ENCODE results near the gene SUGP2.

Gene SUGP2

GRCh38 chr19:18993115-18993514, 40.2 kb downstream of the SUGP2 start:
- Histone ChIP-seq H3K27me3 (replicated peaks in 2 of 5; ENCODE audit: control insufficient read depth in 4 of 5, insufficient read depth in 5 of 5, low read length in 4 of 5) (peaks cover 0 to 2% (median 0%) of the 10 kb centered on the region in 5 experiments), H3K27ac (ENCODE audit: insufficient read depth in 1 of 2, low read depth in 1 of 2, low read length in 2 of 2, poor library complexity in 1 of 2, severe bottlenecking in 2 of 2) (no peak overlapping the region), H3K9me3 (ENCODE audit: control extremely low read depth in 1 of 5, control insufficient read depth in 4 of 5, insufficient read depth in 2 of 5, low read depth in 1 of 5, low read length in 4 of 5) (no peaks in the 10 kb centered on the region), H3K4me1 (ENCODE audit: control extremely low read depth in 1 of 4, control insufficient read depth in 4 of 4, insufficient read depth in 4 of 4, low read length in 3 of 4) (no peaks in the 10 kb centered on the region), H3K4me3 (ENCODE audit: control insufficient read depth in 1 of 7, extremely low read depth in 1 of 7, insufficient read depth in 4 of 7, low read depth in 2 of 7, low read length in 6 of 7) (no peak overlapping the region), H3K36me3 (ENCODE audit: control insufficient read depth in 4 of 4, insufficient read depth in 4 of 4, low read length in 3 of 4) (peaks cover 7 to 61% (median 47%) of the 10 kb centered on the region in 4 experiments)
- no peak for DNase-seq
- POLR2A ChIA-PET: no interaction called here
- CTCF ChIA-PET: no interaction called here
- 98% methylated on average over 10 of the region's 10 CpGs for WGBS (ENCODE audit: insufficient coverage)

GRCh38 chr19:18992696-18993095, 40.6 kb downstream of the SUGP2 start:
- CTCF ChIA-PET: no interaction called here
- POLR2A ChIA-PET: no interaction called here
- Histone ChIP-seq H3K4me3 (ENCODE audit: control insufficient read depth in 1 of 7, extremely low read depth in 1 of 7, insufficient read depth in 4 of 7, low read depth in 2 of 7, low read length in 6 of 7) (no peak overlapping the region), H3K9me3 (ENCODE audit: control extremely low read depth in 1 of 5, control insufficient read depth in 4 of 5, insufficient read depth in 2 of 5, low read depth in 1 of 5, low read length in 4 of 5) (no peaks in the 10 kb centered on the region), H3K27ac (ENCODE audit: insufficient read depth in 1 of 2, low read depth in 1 of 2, low read length in 2 of 2, poor library complexity in 1 of 2, severe bottlenecking in 2 of 2) (no peak overlapping the region), H3K27me3 (replicated peaks in 2 of 5; ENCODE audit: control insufficient read depth in 4 of 5, insufficient read depth in 5 of 5, low read length in 4 of 5) (peaks cover 0 to 3% (median 0%) of the 10 kb centered on the region in 5 experiments), H3K36me3 (ENCODE audit: control insufficient read depth in 4 of 4, insufficient read depth in 4 of 4, low read length in 3 of 4) (peaks cover 7 to 57% (median 43%) of the 10 kb centered on the region in 4 experiments), H3K4me1 (ENCODE audit: control extremely low read depth in 1 of 4, control insufficient read depth in 4 of 4, insufficient read depth in 4 of 4, low read length in 3 of 4) (no peaks in the 10 kb centered on the region)
- 100% methylated on average over 8 of the region's 8 CpGs for WGBS (ENCODE audit: insufficient coverage)
- no peak for DNase-seq

- POLR2A ChIA-PET: no interaction called here
- Histone ChIP-seq H3K27me3 (replicated peaks in 2 of 5; ENCODE audit: control insufficient read depth in 4 of 5, insufficient read depth in 5 of 5, low read length in 4 of 5) (peaks cover 0 to 7% (median 0%) of the 10 kb centered on the region in 5 experiments), H3K4me1 (ENCODE audit: control extremely low read depth in 1 of 4, control insufficient read depth in 4 of 4, insufficient read depth in 4 of 4, low read length in 3 of 4) (peaks cover 0 to 2% (median 0%) of the 10 kb centered on the region in 4 experiments), H3K4me3 (ENCODE audit: control insufficient read depth in 1 of 7, extremely low read depth in 1 of 7, insufficient read depth in 4 of 7, low read depth in 2 of 7, low read length in 6 of 7) (no peak overlapping the region), H3K9me3 (ENCODE audit: control extremely low read depth in 1 of 5, control insufficient read depth in 4 of 5, insufficient read depth in 2 of 5, low read depth in 1 of 5, low read length in 4 of 5) (no peaks in the 10 kb centered on the region), H3K27ac (ENCODE audit: insufficient read depth in 1 of 2, low read depth in 1 of 2, low read length in 2 of 2, poor library complexity in 1 of 2, severe bottlenecking in 2 of 2) (no peak overlapping the region), H3K36me3 (ENCODE audit: control insufficient read depth in 4 of 4, insufficient read depth in 4 of 4, low read length in 3 of 4) (peaks cover 7 to 47% (median 38%) of the 10 kb centered on the region in 4 experiments)
- CTCF ChIA-PET: interaction anchor here (0.6 kb wide), 1 partner anchor 19 kb away, joined by 3 read pairs; no protein-coding TSS in a partner anchor
- WGBS (ENCODE audit: insufficient coverage): 100% methylated on average over 3 of the region's 14 CpGs
- DNase-seq: no peak
Observed at GRCh38 chr19:18991468-18991867, 41.8 kb downstream of the SUGP2 start.

- 100% methylated on average over 12 of the region's 16 CpGs for WGBS (ENCODE audit: insufficient coverage)
- no peak for DNase-seq
- peaks cover 0 to 7% (median 0%) of the 10 kb centered on the region in 5 experiments for H3K27me3 ChIP-seq (replicated peaks in 2 of 5; ENCODE audit: control insufficient read depth in 4 of 5, insufficient read depth in 5 of 5, low read length in 4 of 5)
- H3K4me1 ChIP-seq (ENCODE audit: control extremely low read depth in 1 of 4, control insufficient read depth in 4 of 4, insufficient read depth in 4 of 4, low read length in 3 of 4): peaks cover 0 to 2% (median under 1%) of the 10 kb centered on the region in 4 experiments
- peaks cover 7 to 47% (median 37%) of the 10 kb centered on the region in 4 experiments for H3K36me3 ChIP-seq (ENCODE audit: control insufficient read depth in 4 of 4, insufficient read depth in 4 of 4, low read length in 3 of 4)
- CTCF ChIA-PET: no interaction called here
- POLR2A ChIA-PET: no interaction called here
- H3K4me3 ChIP-seq (ENCODE audit: control insufficient read depth in 1 of 7, extremely low read depth in 1 of 7, insufficient read depth in 4 of 7, low read depth in 2 of 7, low read length in 6 of 7): no peak overlapping the region
- no peak overlapping the region for H3K27ac ChIP-seq (ENCODE audit: insufficient read depth in 1 of 2, low read depth in 1 of 2, low read length in 2 of 2, poor library complexity in 1 of 2, severe bottlenecking in 2 of 2)
- no peaks in the 10 kb centered on the region for H3K9me3 ChIP-seq (ENCODE audit: control extremely low read depth in 1 of 5, control insufficient read depth in 4 of 5, insufficient read depth in 2 of 5, low read depth in 1 of 5, low read length in 4 of 5)
Observed at GRCh38 chr19:18991006-18991405, 42.3 kb downstream of the SUGP2 start.

GRCh38 chr19:18990128-18990708, 43.1 kb downstream of the SUGP2 start:
- H3K36me3 ChIP-seq (ENCODE audit: control insufficient read depth in 4 of 4, insufficient read depth in 4 of 4, low read length in 3 of 4): peaks cover 7 to 40% (median 30%) of the 10 kb centered on the region in 4 experiments
- CTCF ChIA-PET: interaction anchor here (0.8 kb wide), 1 partner anchor 27 kb away, joined by 6 read pairs; no protein-coding TSS in a partner anchor
- POLR2A ChIA-PET: no interaction called here

GRCh38 chr19:18989316-18989715, 44.0 kb downstream of the SUGP2 start:
- H3K27ac ChIP-seq (ENCODE audit: insufficient read depth in 1 of 2, low read depth in 1 of 2, low read length in 2 of 2, poor library complexity in 1 of 2, severe bottlenecking in 2 of 2): no peak overlapping the region
- H3K27me3 ChIP-seq (replicated peaks in 2 of 5; ENCODE audit: control insufficient read depth in 4 of 5, insufficient read depth in 5 of 5, low read length in 4 of 5): peaks cover 0 to 7% (median 0%) of the 10 kb centered on the region in 5 experiments
- no peak overlapping the region for H3K4me3 ChIP-seq (ENCODE audit: control insufficient read depth in 1 of 7, extremely low read depth in 1 of 7, insufficient read depth in 4 of 7, low read depth in 2 of 7, low read length in 6 of 7)
- H3K36me3 ChIP-seq (ENCODE audit: control insufficient read depth in 4 of 4, insufficient read depth in 4 of 4, low read length in 3 of 4): peaks cover 5 to 31% (median 22%) of the 10 kb centered on the region in 4 experiments
- CTCF ChIA-PET: no interaction called here
- POLR2A ChIA-PET: no interaction called here
- H3K4me1 ChIP-seq (ENCODE audit: control extremely low read depth in 1 of 4, control insufficient read depth in 4 of 4, insufficient read depth in 4 of 4, low read length in 3 of 4): peaks cover 2 to 17% (median 11%) of the 10 kb centered on the region in 4 experiments
- DNase-seq: no peak
- 96% methylated on average over 9 of the region's 10 CpGs for WGBS (ENCODE audit: insufficient coverage)
- H3K9me3 ChIP-seq (ENCODE audit: control extremely low read depth in 1 of 5, control insufficient read depth in 4 of 5, insufficient read depth in 2 of 5, low read depth in 1 of 5, low read length in 4 of 5): no peaks in the 10 kb centered on the region

More at GRCh38 chr19:18990128-18990708, 43.1 kb downstream of the SUGP2 start:
- Histone ChIP-seq H3K4me3 (ENCODE audit: control insufficient read depth in 1 of 7, extremely low read depth in 1 of 7, insufficient read depth in 4 of 7, low read depth in 2 of 7, low read length in 6 of 7) (no peak overlapping the region), H3K27me3 (replicated peaks in 2 of 5; ENCODE audit: control insufficient read depth in 4 of 5, insufficient read depth in 5 of 5, low read length in 4 of 5) (peaks cover 0 to 7% (median 0%) of the 10 kb centered on the region in 5 experiments), H3K9me3 (ENCODE audit: control extremely low read depth in 1 of 5, control insufficient read depth in 4 of 5, insufficient read depth in 2 of 5, low read depth in 1 of 5, low read length in 4 of 5) (no peaks in the 10 kb centered on the region), H3K4me1 (ENCODE audit: control extremely low read depth in 1 of 4, control insufficient read depth in 4 of 4, insufficient read depth in 4 of 4, low read length in 3 of 4) (peaks cover 2 to 10% (median 6%) of the 10 kb centered on the region in 4 experiments), H3K27ac (ENCODE audit: insufficient read depth in 1 of 2, low read depth in 1 of 2, low read length in 2 of 2, poor library complexity in 1 of 2, severe bottlenecking in 2 of 2) (no peak overlapping the region)
- WGBS (ENCODE audit: insufficient coverage): 91% methylated on average over 3 of the region's 5 CpGs
- no peak for DNase-seq

GRCh38 chr19:18987456-18987855, 45.9 kb downstream of the SUGP2 start:
- WGBS (ENCODE audit: insufficient coverage): 33% methylated on average over 2 of the region's 4 CpGs
- peaks cover 2 to 18% (median 11%) of the 10 kb centered on the region in 4 experiments for H3K4me1 ChIP-seq (ENCODE audit: control extremely low read depth in 1 of 4, control insufficient read depth in 4 of 4, insufficient read depth in 4 of 4, low read length in 3 of 4)
- no peak for DNase-seq
- POLR2A ChIA-PET: interaction anchor here (0.6 kb wide), 1 partner anchor 118 kb away, joined by 3 read pairs; no protein-coding TSS in a partner anchor
- peaks cover 0 to 7% (median 0%) of the 10 kb centered on the region in 5 experiments for H3K27me3 ChIP-seq (replicated peaks in 2 of 5; ENCODE audit: control insufficient read depth in 4 of 5, insufficient read depth in 5 of 5, low read length in 4 of 5)
- CTCF ChIA-PET: interaction anchor here (0.7 to 2.6 kb wide), 21 partner anchors 8 to 120 kb away, joined by 3 to 10 read pairs (median 4); partner anchors contain the start of gene COPE
- H3K27ac ChIP-seq (ENCODE audit: insufficient read depth in 1 of 2, low read depth in 1 of 2, low read length in 2 of 2, poor library complexity in 1 of 2, severe bottlenecking in 2 of 2): no peak overlapping the region
- peaks cover 0 to 12% (median 8%) of the 10 kb centered on the region in 4 experiments for H3K36me3 ChIP-seq (ENCODE audit: control insufficient read depth in 4 of 4, insufficient read depth in 4 of 4, low read length in 3 of 4)
- H3K9me3 ChIP-seq (ENCODE audit: control extremely low read depth in 1 of 5, control insufficient read depth in 4 of 5, insufficient read depth in 2 of 5, low read depth in 1 of 5, low read length in 4 of 5): no peaks in the 10 kb centered on the region
- no peak overlapping the region for H3K4me3 ChIP-seq (ENCODE audit: control insufficient read depth in 1 of 7, extremely low read depth in 1 of 7, insufficient read depth in 4 of 7, low read depth in 2 of 7, low read length in 6 of 7)

Data from common myeloid progenitor, CD34-positive (primary cell).